HFFc6 (cell line): ENCODE data around the gene OLIG2. TPM values are rescaled to one million over a fixed set of nuclear protein-coding genes. Genes with fewer than 3 reads are reported as not detected.

Source experiments
- DNase-seq: peaks from one replicate; pipeline ENCODE4 v3.0.0-alpha.2; 2018
- H3K27ac Mint-ChIP-seq: 2 replicates; pipeline ENCODE4 v1.8.0; 2020; ENCODE audit warnings: mild to moderate bottlenecking, mixed read lengths
- H3K27me3 Mint-ChIP-seq: 2 replicates; pipeline ENCODE4 v1.8.0; 2021; ENCODE audit warnings: mild to moderate bottlenecking, moderate library complexity, mixed read lengths; ENCODE audit not compliant: insufficient read depth
- H3K36me3 Mint-ChIP-seq: 2 replicates; pipeline ENCODE4 v1.8.0; 2021; ENCODE audit warnings: low read depth, mixed read lengths
- H3K4me1 Mint-ChIP-seq: 2 replicates; pipeline ENCODE4 v1.8.0; 2020; ENCODE audit warnings: low read depth, mixed read lengths
- H3K4me3 Mint-ChIP-seq: 2 replicates; pipeline ENCODE4 v1.8.0; 2020; ENCODE audit warnings: mild to moderate bottlenecking, moderate library complexity, mixed read lengths
- H3K9me3 Mint-ChIP-seq: 2 replicates; pipeline ENCODE4 v1.8.0; 2020; ENCODE audit warnings: mild to moderate bottlenecking, mixed read lengths
- total RNA-seq, 6 experiments: library from RNA; stranded (reverse); fragmentation: NEBNext Ultra II Directional; extraction: Animal tissue kit (Norgen Biotek cat#: 25700); gene quantifications; 2 replicates in 1 of 6; 3 replicates in 5 of 6; pipeline ENCODE4 v1.2.3, GENCODE V29; 2021
- TF ChIP-seq, protein P1 (sequence below): fragments of 200-600 bp; sonication (generic); IDR thresholded peaks from 2 replicates; pipeline ENCODE4 v1.5.0; 2021; ENCODE audit warnings: antibody characterized with exemption, mild to moderate bottlenecking

Gene OLIG2
- total RNA-seq, 6 experiments from 2014 or later = not detected

DNA sequence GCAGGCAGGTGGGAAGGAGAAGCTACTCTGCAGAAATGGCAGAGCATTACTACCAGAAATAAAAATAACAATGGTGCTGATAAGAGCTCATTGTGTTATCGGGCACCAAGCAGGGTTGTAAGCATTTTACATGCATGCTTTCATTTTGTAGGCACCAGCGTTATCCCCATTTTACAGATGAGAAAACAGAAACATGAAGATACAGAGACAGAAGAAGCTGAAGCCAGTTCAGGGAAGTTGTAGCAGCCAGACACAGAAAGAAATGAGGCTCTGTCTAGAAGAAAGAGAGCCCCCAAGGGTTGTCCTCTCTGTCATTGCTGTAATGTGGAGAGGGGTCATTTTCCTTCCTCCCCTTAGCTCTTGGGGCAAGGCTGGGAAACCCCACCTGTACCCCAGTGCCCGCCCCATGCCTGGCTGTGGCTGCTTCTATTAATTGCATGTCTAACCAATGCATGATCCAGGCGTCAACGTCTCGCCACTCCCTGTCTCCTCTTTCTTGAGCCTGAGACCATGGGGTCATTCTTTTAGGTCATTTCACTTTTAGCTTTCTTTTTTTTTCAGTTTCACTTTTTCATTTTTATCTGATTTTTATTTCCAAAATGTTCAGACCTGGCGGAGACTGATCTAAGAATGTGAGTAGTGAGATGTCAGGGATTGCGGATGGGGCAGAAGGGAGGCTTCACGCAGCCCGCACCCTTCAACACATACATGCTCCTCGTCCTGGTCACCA lies 51.0 kb downstream of the OLIG2 start:
- Mint-ChIP-seq H3K36me3 (no peaks in the 10 kb centered on the region), H3K27ac (no peak overlapping the region), H3K9me3 (no peaks in the 10 kb centered on the region), H3K4me3 (no peak overlapping the region), H3K4me1 (peaks cover 14% of the 10 kb centered on the region), H3K27me3 (peaks cover 58% of the 10 kb centered on the region)
- TF ChIP-seq, protein P1, sequence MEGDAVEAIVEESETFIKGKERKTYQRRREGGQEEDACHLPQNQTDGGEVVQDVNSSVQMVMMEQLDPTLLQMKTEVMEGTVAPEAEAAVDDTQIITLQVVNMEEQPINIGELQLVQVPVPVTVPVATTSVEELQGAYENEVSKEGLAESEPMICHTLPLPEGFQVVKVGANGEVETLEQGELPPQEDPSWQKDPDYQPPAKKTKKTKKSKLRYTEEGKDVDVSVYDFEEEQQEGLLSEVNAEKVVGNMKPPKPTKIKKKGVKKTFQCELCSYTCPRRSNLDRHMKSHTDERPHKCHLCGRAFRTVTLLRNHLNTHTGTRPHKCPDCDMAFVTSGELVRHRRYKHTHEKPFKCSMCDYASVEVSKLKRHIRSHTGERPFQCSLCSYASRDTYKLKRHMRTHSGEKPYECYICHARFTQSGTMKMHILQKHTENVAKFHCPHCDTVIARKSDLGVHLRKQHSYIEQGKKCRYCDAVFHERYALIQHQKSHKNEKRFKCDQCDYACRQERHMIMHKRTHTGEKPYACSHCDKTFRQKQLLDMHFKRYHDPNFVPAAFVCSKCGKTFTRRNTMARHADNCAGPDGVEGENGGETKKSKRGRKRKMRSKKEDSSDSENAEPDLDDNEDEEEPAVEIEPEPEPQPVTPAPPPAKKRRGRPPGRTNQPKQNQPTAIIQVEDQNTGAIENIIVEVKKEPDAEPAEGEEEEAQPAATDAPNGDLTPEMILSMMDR = no peak
- DNase-seq = no peak

Other genes with a start within 250 kb of the OLIG2 start
- gene OLIG1, start 44.2 kb downstream of the OLIG2 start, total RNA-seq = not detected
- gene IFNAR2, start 204.0 kb downstream of the OLIG2 start, total RNA-seq = 10 to 100 TPM in 5 of 6 experiments, 1 to 10 TPM in 1; 8.0 to 14.6 (median 11.0) TPM
- gene IL10RB, start 240.4 kb downstream of the OLIG2 start, total RNA-seq = 10 to 100 TPM; 25.5 to 35.3 (median 29.5) TPM